ENCODE results near the gene LARP4B. TPM values are rescaled to one million over a fixed set of nuclear protein-coding genes. Genes with fewer than 3 reads are reported as not detected.
A peak's percentile ranks its signal among the peaks of the same experiment; 100 is the strongest.

Gene LARP4B
- polyA plus RNA-seq, 1 donor (not counting 4 experiments of a cell fraction or from before 2014, with no cell fraction given), result 39.4 TPM

- FAIRE-seq, result peak; percentile 72
- H2AFZ ChIP-seq (ENCODE audit: control insufficient read depth, low read length), result peak overlapping the region; percentile 97
- peak overlapping the region in 2 of 3 experiments; percentile 41 to 49 for H3K4me3 ChIP-seq (ENCODE audit: control insufficient read depth in 2 of 3, extremely low read depth in 1 of 3, insufficient read depth in 2 of 3, low read depth in 1 of 3, low read length in 3 of 3)
- dilution Hi-C loops (cut with MboI; ENCODE audit: extremely low pct_ligation_motif_present, low sequenced_read_pairs), result no loop called here
- no peaks in the 10 kb centered on the region for H4K20me1 ChIP-seq (ENCODE audit: control insufficient read depth, extremely low read depth, insufficient read depth, low read length)
- H3K9ac ChIP-seq (ENCODE audit: control insufficient read depth, extremely low read depth, insufficient read depth, low read length), result peak overlapping the region; percentile 25
- peak overlapping the region; percentile 77 for H3K4me2 ChIP-seq (ENCODE audit: control insufficient read depth, extremely low read depth, insufficient read depth, low read depth, low read length)
- no peak for TF ChIP-seq EZH2 (IDR thresholded peaks at IDR 0.05; ENCODE audit: low read length)
- TF ChIP-seq CTCF (optimal IDR thresholded peaks at IDR 0.05 in 1 of 3, IDR thresholded peaks at IDR 0.05 in 1 of 3, conservative IDR thresholded peaks at IDR 0.05 in 1 of 3; ENCODE audit: extremely low read depth in 1 of 3, insufficient read depth in 2 of 3, low read length in 3 of 3), result no peak
- H3K9me3 ChIP-seq (ENCODE audit: control insufficient read depth, low read depth, low read length), result no peaks in the 10 kb centered on the region
- H3K9me1 ChIP-seq (ENCODE audit: control insufficient read depth, extremely low read depth, insufficient read depth, low read length), result no peaks in the 10 kb centered on the region
- no peak for DNase-seq (ENCODE audit: low read depth, low spot score)
- no peak overlapping the region for H3K27ac ChIP-seq (ENCODE audit: control insufficient read depth, insufficient read depth, low read length)
- peaks cover 10% of the 10 kb centered on the region for H3K4me1 ChIP-seq (ENCODE audit: control insufficient read depth, extremely low read depth, insufficient read depth, low read length)
- no peaks in the 10 kb centered on the region for H3K27me3 ChIP-seq (ENCODE audit: control insufficient read depth, extremely low read depth, insufficient read depth, low read length)
- H3K36me3 ChIP-seq (ENCODE audit: control insufficient read depth in 2 of 2, extremely low read depth in 1 of 2, insufficient read depth in 2 of 2, low read length in 2 of 2), result no peaks in the 10 kb centered on the region
- no peaks in the 10 kb centered on the region for H3K79me2 ChIP-seq (ENCODE audit: control insufficient read depth, insufficient read depth, low read length)
Observed at GRCh38 chr10:944034-944831, 12.7 kb upstream of the LARP4B start.

GRCh38 chr10:943334-944033 is 12.0 kb upstream of the LARP4B start:
- Histone ChIP-seq H3K36me3 (ENCODE audit: control insufficient read depth in 2 of 2, extremely low read depth in 1 of 2, insufficient read depth in 2 of 2, low read length in 2 of 2) (no peaks in the 10 kb centered on the region), H3K4me1 (ENCODE audit: control insufficient read depth, extremely low read depth, insufficient read depth, low read length) (peaks cover 10% of the 10 kb centered on the region), H2AFZ (ENCODE audit: control insufficient read depth, low read length) (no peak overlapping the region), H3K27me3 (ENCODE audit: control insufficient read depth, extremely low read depth, insufficient read depth, low read length) (no peaks in the 10 kb centered on the region), H3K79me2 (ENCODE audit: control insufficient read depth, insufficient read depth, low read length) (no peaks in the 10 kb centered on the region), H3K4me2 (ENCODE audit: control insufficient read depth, extremely low read depth, insufficient read depth, low read depth, low read length) (no peak overlapping the region), H4K20me1 (ENCODE audit: control insufficient read depth, extremely low read depth, insufficient read depth, low read length) (no peaks in the 10 kb centered on the region), H3K9ac (ENCODE audit: control insufficient read depth, extremely low read depth, insufficient read depth, low read length) (no peak overlapping the region), H3K27ac (ENCODE audit: control insufficient read depth, insufficient read depth, low read length) (no peak overlapping the region), H3K4me3 (ENCODE audit: control insufficient read depth in 2 of 3, extremely low read depth in 1 of 3, insufficient read depth in 2 of 3, low read depth in 1 of 3, low read length in 3 of 3) (no peak overlapping the region), H3K9me3 (ENCODE audit: control insufficient read depth, low read depth, low read length) (no peaks in the 10 kb centered on the region), H3K9me1 (ENCODE audit: control insufficient read depth, extremely low read depth, insufficient read depth, low read length) (no peaks in the 10 kb centered on the region)
- no peak for TF ChIP-seq CTCF (optimal IDR thresholded peaks at IDR 0.05 in 1 of 3, IDR thresholded peaks at IDR 0.05 in 1 of 3, conservative IDR thresholded peaks at IDR 0.05 in 1 of 3; ENCODE audit: extremely low read depth in 1 of 3, insufficient read depth in 2 of 3, low read length in 3 of 3)
- DNase-seq (ENCODE audit: low read depth, low spot score) (no peak), FAIRE-seq (no peak)
- dilution Hi-C loops (cut with MboI; ENCODE audit: extremely low pct_ligation_motif_present, low sequenced_read_pairs), result no loop called here
